ENCODE results near the gene CHCHD4. TPM values are rescaled to one million over a fixed set of nuclear protein-coding genes. Genes with fewer than 3 reads are reported as not detected.

CHCHD4 gene
- total and polyA plus RNA-seq, 2 of the 8 experiments (the other 6 are each of a cell fraction or from before 2014, with no cell fraction given), result 15.0 to 22.3 TPM

DNA sequence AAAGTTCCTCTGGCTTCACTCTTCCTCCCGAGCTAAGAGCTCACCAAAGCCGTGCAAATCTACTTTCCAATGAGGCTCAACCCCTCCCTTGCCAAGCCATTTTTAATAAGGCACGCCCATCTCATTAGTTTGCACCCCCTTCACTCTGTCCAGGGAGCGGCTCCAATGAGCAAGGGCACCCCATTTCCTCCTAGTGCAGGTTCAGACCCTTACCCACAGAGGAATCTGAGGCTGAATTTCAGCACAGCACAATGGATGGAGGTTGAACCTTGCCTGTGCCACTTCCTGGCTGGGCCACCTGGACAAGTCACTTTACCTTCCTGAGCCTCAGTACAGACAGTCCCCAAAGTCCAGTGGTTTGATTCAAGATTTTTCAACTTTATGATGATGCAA is 28.3 kb upstream of the CHCHD4 start:
- Histone ChIP-seq H3K4me3 (ENCODE audit: extremely low read depth in 1 of 4, insufficient read depth in 2 of 4, low read depth in 3 of 4, low read length in 4 of 4) (no peak overlapping the region), H3K4me2 (ENCODE audit: insufficient read depth in 1 of 2, low read depth in 2 of 2, low read length in 2 of 2) (no peak overlapping the region), H3K4me1 (replicated peaks in 1 of 4; ENCODE audit: control insufficient read depth in 3 of 4, insufficient read depth in 4 of 4, low read length in 3 of 4) (peaks cover 0 to 9% (median 7%) of the 10 kb centered on the region in 4 experiments; a peak in 6 of 7 replicates), H3K14ac (ENCODE audit: insufficient read length) (no peak overlapping the region), H2BK120ac (replicated peaks; ENCODE audit: low read depth, low read length) (no peak overlapping the region), H4K5ac (ENCODE audit: insufficient read length, low read depth, low read length) (no peak overlapping the region), H3K79me1 (ENCODE audit: low read depth, low read length) (no peaks in the 10 kb centered on the region), H3K79me2 (ENCODE audit: control insufficient read depth in 1 of 2, insufficient read depth in 2 of 2, low read length in 2 of 2) (no peaks in the 10 kb centered on the region), H3K36me3 (ENCODE audit: control insufficient read depth in 2 of 4, insufficient read depth in 4 of 4, low read length in 3 of 4) (peaks cover 0 to 21% (median 11%) of the 10 kb centered on the region in 4 experiments; a peak in 6 of 8 replicates), H2BK5ac (ENCODE audit: low read depth, low read length) (no peak overlapping the region), H3K23me2 (ENCODE audit: low read depth, low read length) (no peaks in the 10 kb centered on the region; the same call in 1 of the 2 replicates), H2BK12ac (ENCODE audit: low read depth, low read length) (no peak overlapping the region), H2AK5ac (ENCODE audit: low read depth, low read length) (no peak overlapping the region), H3K56ac (replicated peaks; ENCODE audit: insufficient read length, low read depth, low read length) (no peak overlapping the region), H2BK15ac (ENCODE audit: low read length) (no peak overlapping the region), H4K8ac (ENCODE audit: extremely low read depth, insufficient read depth, low read length) (no peak overlapping the region), H4K91ac (replicated peaks; ENCODE audit: insufficient read length, low read length) (no peak overlapping the region), H3K4ac (replicated peaks; ENCODE audit: insufficient read length, low read depth, low read length) (no peak overlapping the region), H3K23ac (ENCODE audit: insufficient read length) (no peak overlapping the region), H3K9ac (replicated peaks in 1 of 4; ENCODE audit: extremely low read depth in 1 of 4, low read depth in 3 of 4, low read length in 3 of 4) (no peak overlapping the region), H3K18ac (ENCODE audit: extremely low read depth, low read length) (no peak overlapping the region), H3K27ac (ENCODE audit: low read depth, low read length) (no peak overlapping the region), H3K9me3 (ENCODE audit: insufficient read depth in 2 of 2, low read depth in 1 of 2, low read length in 1 of 2) (no peaks in the 10 kb centered on the region), H2BK20ac (ENCODE audit: low read length) (no peak overlapping the region), H3K27me3 (replicated peaks in 1 of 4; ENCODE audit: control insufficient read depth in 3 of 4, extremely low read depth in 1 of 4, insufficient read depth in 3 of 4, low read length in 3 of 4) (no peaks in the 10 kb centered on the region), H2AFZ (ENCODE audit: low read length) (no peak overlapping the region), H4K20me1 (replicated peaks in 1 of 2; ENCODE audit: control insufficient read depth in 1 of 2, insufficient read depth in 2 of 2, low read length in 2 of 2) (peaks cover 4 to 7% of the 10 kb centered on the region in 2 experiments)
- DNase-seq (ENCODE audit: low read depth in 1 of 2, low spot score in 2 of 2) (no peak), FAIRE-seq (no peak)
- POLR2A ChIA-PET (ENCODE audit: partially characterized antibody), result interaction anchor here (1.0 to 1.4 kb wide), 4 partner anchors 18 to 256 kb away, joined by 3 to 4 read pairs (median 3); partner anchors contain the start of genes LSM3 and XPC
- CTCF ChIA-PET (ENCODE audit: partially characterized antibody), result interaction anchor here (0.6 to 3.1 kb wide), 14 partner anchors 8 to 256 kb away, joined by 3 to 14 read pairs (median 5); partner anchors contain the start of genes CHCHD4 and TMEM43
- 63% methylated on average over 4 of the region's 4 CpGs; no CpG with 5 or more reads in 1 of the 2 experiments for WGBS, 2 experiments (ENCODE audit: extremely low coverage in 1 of 2, insufficient coverage in 1 of 2, insufficient read length in 1 of 2, insufficient replicate concordance in 2 of 2, low coverage in 1 of 2, low lambda C conversion rate in 2 of 2, missing lambda C conversion rate in 1 of 2)
- no peak for TF ChIP-seq SUZ12 (IDR thresholded peaks at IDR 0.05; ENCODE audit: low read length)
- TF ChIP-seq TBP (IDR thresholded peaks at IDR 0.05; ENCODE audit: low read depth, low read length), result no peak
- TF ChIP-seq CHD2 (IDR thresholded peaks at IDR 0.05; ENCODE audit: low read length), result no peak
- TF ChIP-seq POLR2A (IDR thresholded peaks at IDR 0.05; ENCODE audit: control extremely low read depth in 1 of 2, low read depth in 2 of 2, low read length in 2 of 2), result no peak
- TF ChIP-seq KDM4A (IDR thresholded peaks at IDR 0.05; ENCODE audit: low read depth, low read length, severe bottlenecking), result no peak
- TF ChIP-seq, protein P1, sequence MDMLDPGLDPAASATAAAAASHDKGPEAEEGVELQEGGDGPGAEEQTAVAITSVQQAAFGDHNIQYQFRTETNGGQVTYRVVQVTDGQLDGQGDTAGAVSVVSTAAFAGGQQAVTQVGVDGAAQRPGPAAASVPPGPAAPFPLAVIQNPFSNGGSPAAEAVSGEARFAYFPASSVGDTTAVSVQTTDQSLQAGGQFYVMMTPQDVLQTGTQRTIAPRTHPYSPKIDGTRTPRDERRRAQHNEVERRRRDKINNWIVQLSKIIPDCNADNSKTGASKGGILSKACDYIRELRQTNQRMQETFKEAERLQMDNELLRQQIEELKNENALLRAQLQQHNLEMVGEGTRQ (IDR thresholded peaks at IDR 0.05; ENCODE audit: low read length), result no peak
- TF ChIP-seq CTBP2 (IDR thresholded peaks at IDR 0.05; ENCODE audit: borderline replicate concordance, insufficient read depth, insufficient read length, low read length), result no peak
- no peak for TF ChIP-seq PHF8 (conservative IDR thresholded peaks at IDR 0.05; ENCODE audit: low read depth, low read length)
- no peak for TF ChIP-seq NANOG (IDR thresholded peaks at IDR 0.05; ENCODE audit: insufficient read depth, low read depth, low read length, poor library complexity, severe bottlenecking)
- no peak for TF ChIP-seq POU5F1 (IDR thresholded peaks at IDR 0.05; ENCODE audit: low read depth, low read length)
- TF ChIP-seq ZNF274 (IDR thresholded peaks at IDR 0.05; ENCODE audit: borderline replicate concordance, extremely low read depth, low read length), result no peak
- TF ChIP-seq, protein P2, sequence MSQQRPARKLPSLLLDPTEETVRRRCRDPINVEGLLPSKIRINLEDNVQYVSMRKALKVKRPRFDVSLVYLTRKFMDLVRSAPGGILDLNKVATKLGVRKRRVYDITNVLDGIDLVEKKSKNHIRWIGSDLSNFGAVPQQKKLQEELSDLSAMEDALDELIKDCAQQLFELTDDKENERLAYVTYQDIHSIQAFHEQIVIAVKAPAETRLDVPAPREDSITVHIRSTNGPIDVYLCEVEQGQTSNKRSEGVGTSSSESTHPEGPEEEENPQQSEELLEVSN (IDR thresholded peaks at IDR 0.05), result no peak

All from H1 (cell line).